HEK293T (cell line): ENCODE results near the gene TKFC.

ENCODE experiments used
- CTCF ChIA-PET: fragments of 350-600 bp; formaldehyde crosslinking; extraction: SDS; loops from one replicate; lab custom pipeline; 2021; ENCODE audit warnings: antibody characterized with exemption, inconsistent platforms; lab: Yijun Ruan, JAX
- POLR2A ChIA-PET: fragments of 350-600 bp; formaldehyde crosslinking; extraction: SDS; loops from one replicate; lab custom pipeline; 2020; ENCODE audit warnings: antibody characterized with exemption, inconsistent platforms; lab: Yijun Ruan, JAX
- DNase-seq: peaks from one replicate; pipeline ENCODE4 v3.0.0; 2012; ENCODE audit warnings: mixed read lengths; ENCODE audit errors: extremely low spot score
- ARNT ChIP-seq: fragments of 450-650 bp; IDR thresholded peaks from 2 replicates; pipeline ENCODE4 v1.6.1; 2017; ENCODE audit warnings: mild to moderate bottlenecking
- BHLHE40 ChIP-seq: fragments of 450-650 bp; IDR thresholded peaks from 2 replicates; pipeline ENCODE4 v1.6.1; 2016; ENCODE audit warnings: mild to moderate bottlenecking, moderate library complexity, borderline replicate concordance
- CTBP1 ChIP-seq: fragments of 450-650 bp; IDR thresholded peaks from 2 replicates; pipeline ENCODE4 v1.6.1; 2016; ENCODE audit warnings: borderline replicate concordance
- ELF4 ChIP-seq: fragments of 450-650 bp; IDR thresholded peaks from 2 replicates; pipeline ENCODE4 v1.6.1; 2017; ENCODE audit warnings: antibody characterized with exemption
- FOXA1 ChIP-seq: fragments of 450-650 bp; IDR thresholded peaks from 2 replicates; pipeline ENCODE4 v1.6.1; 2016; ENCODE audit warnings: mild to moderate bottlenecking
- FOXK2 ChIP-seq: fragments of 450-650 bp; IDR thresholded peaks from 2 replicates; pipeline ENCODE4 v1.6.1; 2016; ENCODE audit warnings: mild to moderate bottlenecking
- FOXM1 ChIP-seq: fragments of 450-650 bp; IDR thresholded peaks from 2 replicates; pipeline ENCODE4 v1.6.1; 2017; ENCODE audit warnings: mild to moderate bottlenecking, borderline replicate concordance
- HDGF ChIP-seq: fragments of 450-650 bp; IDR thresholded peaks from 2 replicates; pipeline ENCODE4 v1.6.1; 2017; ENCODE audit warnings: antibody characterized with exemption, borderline replicate concordance
- L3MBTL2 ChIP-seq: fragments of 450-650 bp; conservative IDR thresholded peaks from 2 replicates; pipeline ENCODE4 v1.6.1; 2016; ENCODE audit warnings: mild to moderate bottlenecking
- LEF1 ChIP-seq: fragments of 450-650 bp; IDR thresholded peaks from 2 replicates; pipeline ENCODE4 v1.6.1; 2017; ENCODE audit warnings: mild to moderate bottlenecking, borderline replicate concordance
- NFRKB ChIP-seq: fragments of 450-650 bp; IDR thresholded peaks from 2 replicates; pipeline ENCODE4 v1.6.1; 2016; ENCODE audit warnings: mild to moderate bottlenecking, moderate library complexity
- PKNOX1 ChIP-seq: fragments of 450-650 bp; IDR thresholded peaks from 2 replicates; pipeline ENCODE4 v1.6.1; 2016
- SP1 ChIP-seq: fragments of 450-650 bp; IDR thresholded peaks from 2 replicates; pipeline ENCODE4 v1.6.1; 2017
- SUZ12 ChIP-seq: fragments of 450-650 bp; IDR thresholded peaks from 2 replicates; pipeline ENCODE4 v1.6.1; 2016; ENCODE audit warnings: mild to moderate bottlenecking
- TARDBP ChIP-seq: fragments of 450-650 bp; IDR thresholded peaks from 2 replicates; pipeline ENCODE4 v1.6.1; 2016
- ZNF384 ChIP-seq: fragments of 450-650 bp; IDR thresholded peaks from 2 replicates; pipeline ENCODE4 v1.6.1; 2016

TKFC gene

DNA sequence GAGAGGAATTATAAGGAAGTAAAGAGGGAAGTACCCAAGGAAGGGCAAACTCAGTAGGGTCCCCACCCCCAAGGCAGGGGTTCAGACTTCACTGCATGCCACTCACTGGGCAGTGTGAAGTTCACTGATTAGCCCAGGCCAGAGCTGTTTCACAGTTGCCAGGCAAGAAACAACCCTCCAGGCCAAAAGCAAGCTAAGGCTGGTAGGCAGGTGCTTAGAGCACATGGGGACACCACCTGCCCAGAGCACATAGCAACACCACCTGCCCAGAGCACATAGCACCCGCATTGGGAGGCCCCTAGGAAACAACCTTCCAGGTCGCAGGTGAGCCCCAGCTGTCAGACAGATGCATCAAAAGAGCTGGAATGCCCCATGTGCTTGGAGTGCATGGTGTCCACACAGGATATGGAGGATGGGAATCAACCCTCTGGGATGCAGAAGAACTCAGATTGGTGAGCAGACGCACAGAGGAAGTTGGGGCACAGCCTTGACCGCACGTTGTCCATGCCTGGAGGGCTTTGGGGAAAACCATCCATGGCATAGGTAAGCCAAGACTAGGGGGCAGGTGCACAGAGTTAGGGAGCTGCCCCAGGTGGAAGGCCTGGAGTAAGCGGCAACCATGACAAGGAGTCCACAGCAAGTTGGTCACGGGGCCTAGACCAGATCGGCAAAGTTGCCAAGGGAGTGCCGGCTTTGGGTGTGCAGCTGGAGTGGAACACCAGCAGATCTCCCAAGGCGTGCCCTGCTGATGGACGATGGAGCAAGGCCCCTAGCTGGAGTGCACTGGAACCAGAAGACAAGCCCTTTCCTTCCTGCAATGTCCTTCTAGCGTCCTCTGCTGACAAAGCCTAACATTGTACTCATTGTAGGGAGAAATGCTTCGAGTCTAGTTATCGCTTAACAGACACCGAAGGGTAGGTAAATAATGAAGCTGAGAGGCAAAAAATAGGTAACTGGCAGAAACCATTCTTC, 51.5 kb downstream of the TKFC start:
- POLR2A ChIA-PET, result interaction anchor here (1.0 to 6.3 kb wide), 5 partner anchors 10 to 51 kb away, joined by 4 to 55 read pairs (median 22); partner anchors contain the start of genes CYB561A3, DDB1, TKFC and TMEM138
- TF ChIP-seq BHLHE40 (no peak), SUZ12 (no peak), ARNT (no peak), NFRKB (no peak), FOXM1 (no peak), PKNOX1 (no peak), LEF1 (no peak), HDGF (no peak), ELF4 (no peak), ZNF384 (no peak), CTBP1 (no peak), SP1 (no peak), TARDBP (no peak), L3MBTL2 (no peak), FOXA1 (no peak), FOXK2 (no peak)
- CTCF ChIA-PET, result interaction anchor here (0.6 to 4.3 kb wide), 10 partner anchors 22 to 554 kb away, joined by 3 to 77 read pairs (median 5); partner anchors contain the start of genes CYB561A3, DDB1, TKFC and TMEM138
- DNase-seq, result peak; percentile 30

DNA sequence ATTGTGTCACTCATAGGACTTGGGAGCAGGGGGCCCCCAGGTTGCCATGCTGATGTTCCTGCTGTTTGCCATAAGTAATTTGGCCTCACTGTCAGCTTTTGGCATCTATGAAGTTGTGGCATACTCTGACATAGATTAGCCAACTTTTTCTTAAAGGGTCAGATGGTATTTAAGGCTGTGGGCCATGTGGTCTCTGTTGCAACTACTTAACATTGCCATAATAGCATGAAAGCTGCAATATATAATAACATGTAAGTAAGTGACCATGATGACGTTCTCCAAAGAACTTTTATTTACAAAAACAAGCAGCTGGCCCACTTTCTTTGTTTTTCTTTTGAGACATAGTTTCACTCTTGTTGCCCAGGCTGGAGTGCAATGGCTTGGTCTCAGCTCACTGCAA, 57.1 kb downstream of the TKFC start:
- no peak for DNase-seq
- ChIA-PET CTCF (interaction anchor here (3.1 kb wide), 1 partner anchor 54 kb away, joined by 16 read pairs; no protein-coding TSS in a partner anchor), POLR2A (no interaction called here)
- TF ChIP-seq LEF1 (no peak), FOXK2 (no peak), TARDBP (no peak), L3MBTL2 (no peak), BHLHE40 (no peak), ARNT (no peak), ELF4 (no peak)

GRCh38 chr11:61392981-61393595, 60.1 kb downstream of the TKFC start:
- POLR2A ChIA-PET, result interaction anchor here (0.7 to 3.4 kb wide), 10 partner anchors 9 to 232 kb away, joined by 4 to 35 read pairs (median 12); partner anchors contain the start of genes CPSF7, CYB561A3, DDB1 and SDHAF2
- DNase-seq, result peak; percentile 42
- no peak for TF ChIP-seq SP1
- TF ChIP-seq ZNF384, result no peak
- no peak for TF ChIP-seq SUZ12
- TF ChIP-seq FOXK2, result no peak
- TF ChIP-seq FOXM1, result no peak
- no peak for TF ChIP-seq ARNT
- no peak for TF ChIP-seq BHLHE40
- no peak for TF ChIP-seq FOXA1
- TF ChIP-seq ELF4, result no peak
- no peak for TF ChIP-seq TARDBP
- TF ChIP-seq HDGF, result no peak
- TF ChIP-seq CTBP1, result no peak
- TF ChIP-seq NFRKB, result no peak
- CTCF ChIA-PET, result interaction anchor here (1.2 to 3.1 kb wide), 3 partner anchors 8 to 57 kb away, joined by 4 to 16 read pairs (median 5); no protein-coding TSS in a partner anchor
